ENCODE results near the gene OR5M11.
"Not testable (repeated sequence)": the region's sequence is repeated elsewhere in the genome, so short reads cannot be mapped to it uniquely, and the experiment has no call there.

OR5M11 gene

DNA sequence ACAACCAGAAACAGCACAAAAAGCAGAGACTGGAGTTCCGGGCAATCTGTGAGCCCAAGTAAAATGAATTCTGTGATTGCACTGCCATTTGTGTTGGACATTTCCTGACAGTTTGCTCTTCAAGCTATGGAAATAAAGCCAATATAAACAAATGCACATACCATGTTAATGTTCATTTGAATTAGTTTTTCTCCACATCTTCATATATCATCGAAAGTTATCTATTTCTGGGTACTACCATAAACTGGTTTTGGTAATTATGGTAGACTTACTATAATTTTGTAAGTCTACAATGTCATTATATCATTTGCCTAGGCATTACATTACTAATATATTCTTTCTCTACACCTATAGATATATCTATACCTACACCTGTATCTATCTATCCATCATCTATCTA lies at the start of gene OR5M11:
Gene OR5M11, minus strand, starts transcription at position 101 of the 400 bp plus-strand sequence. Its CDS starts 0 bp downstream, at position 101.
- no peak for DNase-seq

- DNase-seq: not testable (repeated sequence)
Observed at GRCh38 chr11:56592088-56592717, 49.1 kb upstream of the OR5M11 start.

DNA sequence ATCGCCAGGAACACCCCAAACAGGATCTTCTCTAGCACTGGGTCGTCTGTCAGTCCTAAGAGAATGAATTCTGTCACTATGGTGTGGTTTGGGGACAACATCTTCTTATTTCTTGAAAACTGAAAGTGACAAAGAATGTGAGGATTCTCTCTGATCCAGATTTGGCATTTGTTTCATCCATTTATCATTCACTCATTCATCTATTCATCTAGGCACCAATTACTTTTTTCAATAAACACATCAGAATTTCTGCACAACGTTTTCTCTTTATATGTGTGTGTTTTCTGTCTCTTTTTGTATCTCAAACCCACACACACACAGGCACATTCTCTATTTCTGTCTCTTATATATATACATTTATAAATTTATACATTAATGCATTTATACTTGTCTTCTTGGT lies 34.6 kb upstream of the OR5M11 start, which contains the start of gene OR5M10:
Gene OR5M10, minus strand, starts transcription at position 101 of the 400 bp plus-strand sequence. Its CDS starts 0 bp downstream, at position 101.
- DNase-seq: no peak

DNA sequence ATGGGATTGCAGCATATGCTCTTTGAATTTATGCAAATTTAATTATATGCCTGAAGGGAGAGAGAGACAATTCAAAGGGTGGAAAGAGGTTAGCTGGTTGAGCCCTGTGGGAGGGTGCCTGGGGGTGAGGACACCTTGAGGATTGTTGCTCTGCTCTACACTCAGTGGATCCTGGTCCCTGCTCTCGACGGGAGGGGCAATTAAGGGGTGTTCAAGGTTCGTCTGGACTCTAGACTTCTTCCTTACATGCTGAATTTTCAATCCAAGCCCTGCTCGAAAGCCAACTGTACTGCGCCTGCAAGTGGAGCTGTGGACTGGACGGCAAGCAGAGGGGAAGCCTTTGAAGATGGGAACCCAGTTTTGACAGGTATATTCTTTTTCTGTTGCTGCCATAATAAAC lies 15.5 kb upstream of the OR5M11 start:
- no peak for DNase-seq

DNA sequence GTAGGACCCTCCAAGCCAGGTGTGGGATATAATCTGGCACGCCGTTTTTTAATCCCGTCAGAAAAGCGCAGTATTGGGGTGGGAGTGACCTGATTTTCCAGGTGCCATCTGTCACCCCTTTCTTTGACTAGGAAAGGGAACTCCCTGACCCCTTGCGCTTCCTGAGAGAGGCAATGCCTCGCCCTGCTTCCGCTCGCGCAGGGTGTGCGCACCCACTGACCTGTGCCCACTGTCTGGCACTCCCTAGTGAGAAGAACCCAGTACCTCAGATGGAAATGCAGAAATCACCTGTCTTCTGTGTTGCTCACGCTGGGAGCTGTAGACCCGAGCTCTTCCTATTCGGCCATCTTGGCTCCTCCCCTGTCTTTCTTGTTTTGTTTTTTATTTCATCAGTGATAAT lies 11.6 kb upstream of the OR5M11 start:
- DNase-seq: not testable (repeated sequence)

DNA sequence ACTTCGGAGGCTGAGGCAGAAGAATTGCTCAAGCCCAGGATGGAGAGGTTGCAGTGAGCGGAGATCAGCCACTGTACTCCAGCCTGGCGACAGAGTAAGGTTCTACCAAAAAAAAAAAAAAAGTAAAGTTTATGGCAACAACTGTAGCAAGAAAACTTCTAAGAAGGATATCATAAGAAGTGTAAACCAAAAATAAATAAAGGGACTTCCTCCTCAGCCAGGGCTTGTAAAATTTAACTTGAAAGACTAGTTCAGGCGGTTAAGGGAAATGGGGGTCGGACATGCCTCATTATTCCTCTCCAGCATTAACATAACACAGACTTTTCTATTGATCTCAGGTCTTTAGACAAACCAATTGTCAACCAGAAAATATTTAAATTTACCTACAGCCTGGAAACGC lies 2.5 kb upstream of the OR5M11 start:
- no peak for DNase-seq

- no peak for DNase-seq
Observed at GRCh38 chr11:56543739-56544138, 682 bp upstream of the OR5M11 start.

- DNase-seq: no peak
Observed at GRCh38 chr11:56533054-56533740, 9.9 kb downstream of the OR5M11 start.

DNA sequence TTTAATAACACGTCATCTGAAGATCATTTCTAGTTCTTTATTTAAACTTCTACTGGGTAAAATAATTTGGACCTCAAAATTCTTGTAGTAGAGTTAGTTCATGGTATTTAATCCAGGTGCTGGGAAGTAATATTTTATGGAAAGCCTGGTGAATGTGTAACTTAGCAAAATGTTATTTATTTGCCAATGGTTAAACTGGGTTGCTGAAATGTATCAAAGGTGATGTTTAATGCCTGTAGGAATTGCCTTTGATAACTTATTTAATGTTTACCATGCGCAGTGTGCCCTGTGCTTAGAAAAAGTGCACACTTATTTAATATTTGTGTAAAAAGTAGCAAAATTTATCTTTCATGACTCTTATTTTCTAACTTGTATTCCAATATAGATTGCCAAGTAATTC lies 11.2 kb downstream of the OR5M11 start:
- no peak for DNase-seq

DNA sequence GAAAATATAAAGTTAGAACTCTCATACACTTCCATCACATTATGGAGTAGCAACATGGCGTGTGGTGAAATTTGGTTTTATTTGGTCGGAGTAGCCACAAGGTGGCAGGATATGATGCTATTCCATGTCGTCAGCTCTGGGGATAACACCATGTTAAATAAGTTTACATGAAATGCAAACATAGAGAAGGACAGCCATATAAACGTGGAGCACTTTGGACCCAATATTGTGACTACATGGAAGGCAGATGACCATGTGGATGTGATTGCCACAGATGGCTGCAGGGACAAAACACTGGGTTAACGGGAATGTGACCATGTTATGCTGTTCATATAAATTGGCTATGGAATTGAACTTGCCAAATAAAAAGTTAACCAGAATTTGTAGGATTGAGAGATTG lies 21.0 kb downstream of the OR5M11 start:
- DNase-seq: no peak

DNA sequence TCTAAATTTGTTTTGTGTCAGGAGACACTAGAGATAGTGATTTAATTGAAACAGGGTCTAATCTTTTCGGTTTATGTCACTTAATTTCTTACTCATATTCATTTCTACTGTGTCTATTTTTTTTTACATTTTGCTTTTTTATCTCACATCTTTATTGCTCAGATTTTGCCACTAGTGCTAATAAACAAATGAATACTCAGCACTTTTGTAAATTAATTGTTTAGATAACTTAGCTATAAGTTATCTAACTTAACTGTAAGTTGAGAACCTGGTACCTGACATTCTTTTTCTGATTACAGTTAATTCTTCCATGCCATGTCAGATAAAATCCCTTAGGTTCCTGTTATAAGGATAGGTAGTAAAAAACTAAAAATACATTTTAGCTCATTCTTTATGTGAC lies 29.8 kb downstream of the OR5M11 start:
- no peak for DNase-seq

DNA sequence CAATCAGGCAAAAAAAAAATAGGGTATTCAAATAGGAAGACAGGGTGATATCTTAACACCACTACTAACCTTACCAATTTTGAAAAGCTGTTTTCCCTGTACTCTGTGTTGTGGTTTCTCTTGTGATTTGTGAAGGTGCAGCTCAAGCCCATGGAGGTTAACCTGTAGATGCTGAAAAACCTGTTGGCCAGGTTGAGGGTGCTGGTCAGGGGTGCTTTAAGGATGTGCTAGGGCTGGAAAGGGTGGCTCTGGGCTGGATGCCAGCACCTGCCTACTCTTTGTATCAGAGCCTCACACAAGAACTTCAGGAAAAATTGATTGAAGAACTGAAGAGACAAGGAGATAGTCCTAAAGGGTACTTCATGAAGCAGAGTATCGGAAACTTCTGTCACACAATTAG lies 33.6 kb downstream of the OR5M11 start:
- DNase-seq: no peak

DNA sequence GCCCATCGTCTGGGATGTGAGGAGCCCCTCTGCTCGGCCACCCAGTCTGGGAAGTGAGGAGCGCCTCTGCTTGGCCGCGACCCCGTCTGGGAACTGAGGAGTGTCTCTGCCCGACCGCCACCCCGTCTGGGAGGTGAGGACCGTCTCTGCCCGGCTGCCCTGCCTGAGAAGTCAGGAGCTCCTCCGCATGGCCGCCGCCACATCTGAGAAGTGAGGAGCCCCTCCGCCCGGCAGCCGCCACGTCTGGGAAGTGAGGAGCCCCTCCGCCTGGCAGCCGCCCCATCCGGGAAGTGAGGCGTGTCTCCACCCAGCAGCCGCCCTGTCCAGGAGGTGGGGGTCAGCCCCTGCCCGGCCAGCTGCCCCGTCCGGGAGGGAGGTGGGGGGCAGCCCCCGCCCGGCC lies 46.0 kb downstream of the OR5M11 start:
- DNase-seq: no peak

- no peak for DNase-seq
Observed at GRCh38 chr11:56495117-56495516, 47.9 kb downstream of the OR5M11 start.

Measured in NCI-H345 (cell line).